GM23338 (cell line): ENCODE data around the gene CASP5. TPM values are rescaled to one million over a fixed set of nuclear protein-coding genes. Genes with fewer than 3 reads are reported as not detected.

Experiments used
- ATAC-seq: fragments of 200-7000 bp; cut with Tn5 transposase; 3 replicates; pipeline ENCODE4 v1.9.1; 2020
- DNase-seq: peaks from one replicate; pipeline ENCODE4 v3.0.0-alpha.2; 2015; ENCODE audit warnings: low spot score
- H2AFZ ChIP-seq: fragments of 200-600 bp; sonication (generic); 2 replicates; pipeline ENCODE4 v1.8.0; 2016; ENCODE audit warnings: antibody characterized with exemption, mild to moderate bottlenecking, moderate library complexity
- H3F3A ChIP-seq: fragments of 200-600 bp; sonication (generic); replicated peaks from 2 replicates; pipeline ENCODE4 v1.8.0; 2017; ENCODE audit warnings: antibody characterized with exemption, mixed run types, low read depth
- H3K27ac ChIP-seq: fragments of 200-600 bp; sonication (generic); 2 replicates; pipeline ENCODE4 v1.6.1; 2016; ENCODE audit warnings: low read depth
- H3K27me3 ChIP-seq: fragments of 200-600 bp; sonication (generic); 2 replicates; pipeline ENCODE4 v1.8.0; 2016; ENCODE audit warnings: mild to moderate bottlenecking, mixed run types, moderate library complexity; ENCODE audit not compliant: insufficient read depth
- H3K36me3 ChIP-seq: fragments of 200-600 bp; sonication (generic); 2 replicates; pipeline ENCODE4 v1.8.0; 2016; ENCODE audit warnings: mild to moderate bottlenecking; ENCODE audit not compliant: insufficient read depth
- H3K4me1 ChIP-seq: fragments of 200-600 bp; sonication (generic); 2 replicates; pipeline ENCODE4 v1.8.0; 2016; ENCODE audit warnings: mild to moderate bottlenecking, moderate library complexity; ENCODE audit not compliant: insufficient read depth
- H3K4me2 ChIP-seq: fragments of 200-600 bp; sonication (generic); 2 replicates; pipeline ENCODE4 v1.7.1; 2017; ENCODE audit warnings: mixed run types
- H3K4me3 ChIP-seq: fragments of 200-600 bp; sonication (generic); 2 replicates; pipeline ENCODE4 v1.6.1; 2016; ENCODE audit warnings: mixed run types
- H3K79me2 ChIP-seq: fragments of 200-600 bp; sonication (generic); replicated peaks from 2 replicates; pipeline ENCODE4 v1.8.0; 2017; ENCODE audit warnings: mild to moderate bottlenecking; ENCODE audit not compliant: insufficient read depth
- H3K9me2 ChIP-seq: fragments of 200-600 bp; sonication (generic); 2 replicates; pipeline ENCODE4 v1.8.0; 2017; ENCODE audit not compliant: insufficient read depth
- H4K20me1 ChIP-seq: fragments of 200-600 bp; sonication (generic); replicated peaks from 2 replicates; pipeline ENCODE4 v1.8.0; 2017; ENCODE audit warnings: mild to moderate bottlenecking; ENCODE audit not compliant: insufficient read depth
- H3K27ac Mint-ChIP-seq: 2 replicates; pipeline ENCODE4 v1.8.0; 2020; ENCODE audit warnings: inconsistent platforms, mild to moderate bottlenecking, moderate library complexity, mixed read lengths
- H3K27me3 Mint-ChIP-seq: 3 replicates; pipeline ENCODE4 v1.8.0; 2022; ENCODE audit warnings: low read depth, mild to moderate bottlenecking, moderate library complexity, mixed read lengths, inconsistent platforms; ENCODE audit not compliant: insufficient read depth, poor library complexity
- H3K36me3 Mint-ChIP-seq: 3 replicates; pipeline ENCODE4 v1.8.0; 2021; ENCODE audit warnings: low read depth, mild to moderate bottlenecking, inconsistent platforms, moderate library complexity, mixed read lengths
- H3K4me1 Mint-ChIP-seq: 3 replicates; pipeline ENCODE4 v1.8.0; 2020; ENCODE audit warnings: mild to moderate bottlenecking, inconsistent platforms, mixed read lengths
- H3K4me3 Mint-ChIP-seq: 3 replicates; pipeline ENCODE4 v1.8.0; 2021; ENCODE audit warnings: moderate library complexity, mild to moderate bottlenecking, inconsistent platforms, mixed read lengths
- H3K9me3 Mint-ChIP-seq: 3 replicates; pipeline ENCODE4 v1.8.0; 2020; ENCODE audit warnings: moderate library complexity, mild to moderate bottlenecking, inconsistent platforms, mixed read lengths
- CREB1 ChIP-seq: fragments of 250-450 bp; sonication (Bioruptor Pico); IDR thresholded peaks from 2 replicates; pipeline ENCODE4 v1.5.0; 2020; ENCODE audit warnings: low read depth, mild to moderate bottlenecking, moderate library complexity
- EZH2 ChIP-seq: fragments of 200-600 bp; sonication (generic); IDR thresholded peaks from one replicate; pipeline ENCODE4 v1.8.0; 2017; ENCODE audit warnings: antibody characterized with exemption, mild to moderate bottlenecking, low read depth; ENCODE audit not compliant: unreplicated experiment
- EZH2phosphoT487 ChIP-seq: fragments of 200-600 bp; sonication (generic); IDR thresholded peaks from one replicate; pipeline ENCODE4 v1.8.1; 2018; ENCODE audit warnings: antibody characterized with exemption; ENCODE audit not compliant: unreplicated experiment
- JUNB ChIP-seq: IDR thresholded peaks from one replicate; pipeline ENCODE4 v1.6.1; 2016; ENCODE audit warnings: antibody characterized with exemption; ENCODE audit not compliant: unreplicated experiment
- NANOG ChIP-seq: IDR thresholded peaks from 2 replicates; pipeline ENCODE4 v1.6.1; 2016; ENCODE audit warnings: antibody characterized with exemption, borderline replicate concordance
- STAT1 ChIP-seq: IDR thresholded peaks from one replicate; pipeline ENCODE4 v1.6.1; 2016; ENCODE audit warnings: antibody characterized with exemption; ENCODE audit not compliant: unreplicated experiment
- ZNF114 ChIP-seq: fragments of 250-450 bp; sonication (Bioruptor Pico); IDR thresholded peaks from 2 replicates; pipeline ENCODE4 v1.5.0; 2020; ENCODE audit warnings: mild to moderate bottlenecking, moderate library complexity
- ZNF331 ChIP-seq: fragments of 250-450 bp; sonication (Bioruptor Pico); IDR thresholded peaks from 2 replicates; pipeline ENCODE4 v1.5.0; 2020; ENCODE audit warnings: low read depth, mild to moderate bottlenecking, moderate library complexity
- polyA plus RNA-seq: library from polyadenylated mRNA; unstranded; fragments of >200 nt; fragmentation: Nextera tagmentation; extraction: Ambion mirVana; gene quantifications from 2 replicates; pipeline ENCODE4 v1.2.1, GENCODE V29; 2016
- total RNA-seq: library from RNA; depleted of rRNA; stranded (reverse); fragments of >200 nt; shearing (Covaris generic); gene quantifications from 2 replicates; pipeline ENCODE4 v1.2.3, GENCODE V29; 2014
- TF ChIP-seq, protein P1 (sequence below): fragments of 250-450 bp; sonication (Bioruptor Pico); IDR thresholded peaks from 2 replicates; pipeline ENCODE4 v1.5.0; 2020; ENCODE audit warnings: mild to moderate bottlenecking, moderate library complexity
- TF ChIP-seq, protein P2 (sequence below): IDR thresholded peaks from 2 replicates; pipeline ENCODE4 v1.6.1; 2016; ENCODE audit warnings: antibody characterized with exemption
- TF ChIP-seq, protein P3 (sequence below), 2 experiments: fragments of 200-600 bp in 1 of 2; sonication (generic) in 1 of 2; conservative IDR thresholded peaks; 2 replicates each; pipeline versions ENCODE4 v1.5.1 to v1.6.1; 2016 to 2017; ENCODE audit warnings: antibody characterized with exemption in 2 of 2, low read depth in 2 of 2, mild to moderate bottlenecking in 2 of 2, moderate library complexity in 1 of 2
- TF ChIP-seq, protein P4 (sequence below): IDR thresholded peaks from one replicate; pipeline ENCODE4 v1.6.1; 2018; ENCODE audit warnings: antibody characterized with exemption; ENCODE audit not compliant: unreplicated experiment

CASP5 gene
- total and polyA plus RNA-seq, 2 experiments from 2014 or later = not detected

DNA sequence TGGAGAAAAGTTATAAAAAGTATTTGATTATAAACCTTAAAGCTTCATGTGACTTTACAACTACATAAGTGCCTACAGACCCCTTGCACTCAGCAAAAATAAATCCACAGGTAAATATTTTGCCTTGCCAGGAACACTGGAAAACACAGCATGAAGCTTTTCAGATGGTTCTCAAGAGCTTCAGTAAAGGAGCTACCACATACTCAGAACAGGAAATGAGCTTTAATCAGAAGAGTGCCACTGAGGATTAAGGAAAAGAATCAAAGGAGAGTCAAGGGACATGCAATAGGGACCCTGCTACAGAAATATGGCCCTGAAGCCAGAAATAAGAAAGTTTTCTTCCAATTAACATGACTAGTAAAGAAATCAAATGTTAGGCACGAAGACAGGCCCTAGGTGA is 10.8 kb upstream of the CASP5 start:
- Mint-ChIP-seq H3K36me3 (peaks cover 9% of the 10 kb centered on the region; the same call in 2 of the 3 replicates), H3K9me3 (no peaks in the 10 kb centered on the region; the same call in 2 of the 3 replicates), H3K4me3 (no peak overlapping the region), H3K4me1 (no peaks in the 10 kb centered on the region; the same call in 2 of the 3 replicates), H3K27me3 (peaks cover 3% of the 10 kb centered on the region), H3K27ac (no peak overlapping the region)
- H3K4me1 ChIP-seq = no peaks in the 10 kb centered on the region
- H3K9me2 ChIP-seq = peaks cover 13% of the 10 kb centered on the region; the same call in 1 of the 2 replicates
- no peaks in the 10 kb centered on the region for H3K79me2 ChIP-seq
- no peak for DNase-seq
- H3F3A ChIP-seq = no peaks in the 10 kb centered on the region
- no peaks in the 10 kb centered on the region for H3K36me3 ChIP-seq
- no peak for ATAC-seq
- no peak overlapping the region for H3K27ac ChIP-seq
- H3K27me3 ChIP-seq = no peaks in the 10 kb centered on the region
- H3K4me3 ChIP-seq = no peak overlapping the region
- no peak overlapping the region for H2AFZ ChIP-seq
- no peak overlapping the region for H3K4me2 ChIP-seq
- TF ChIP-seq ZNF114 (CRISPR knock-in tag) = no peak
- no peak for TF ChIP-seq EZH2phosphoT487
- no peak for TF ChIP-seq ZNF331
- no peak for TF ChIP-seq NANOG
- TF ChIP-seq, protein P1, sequence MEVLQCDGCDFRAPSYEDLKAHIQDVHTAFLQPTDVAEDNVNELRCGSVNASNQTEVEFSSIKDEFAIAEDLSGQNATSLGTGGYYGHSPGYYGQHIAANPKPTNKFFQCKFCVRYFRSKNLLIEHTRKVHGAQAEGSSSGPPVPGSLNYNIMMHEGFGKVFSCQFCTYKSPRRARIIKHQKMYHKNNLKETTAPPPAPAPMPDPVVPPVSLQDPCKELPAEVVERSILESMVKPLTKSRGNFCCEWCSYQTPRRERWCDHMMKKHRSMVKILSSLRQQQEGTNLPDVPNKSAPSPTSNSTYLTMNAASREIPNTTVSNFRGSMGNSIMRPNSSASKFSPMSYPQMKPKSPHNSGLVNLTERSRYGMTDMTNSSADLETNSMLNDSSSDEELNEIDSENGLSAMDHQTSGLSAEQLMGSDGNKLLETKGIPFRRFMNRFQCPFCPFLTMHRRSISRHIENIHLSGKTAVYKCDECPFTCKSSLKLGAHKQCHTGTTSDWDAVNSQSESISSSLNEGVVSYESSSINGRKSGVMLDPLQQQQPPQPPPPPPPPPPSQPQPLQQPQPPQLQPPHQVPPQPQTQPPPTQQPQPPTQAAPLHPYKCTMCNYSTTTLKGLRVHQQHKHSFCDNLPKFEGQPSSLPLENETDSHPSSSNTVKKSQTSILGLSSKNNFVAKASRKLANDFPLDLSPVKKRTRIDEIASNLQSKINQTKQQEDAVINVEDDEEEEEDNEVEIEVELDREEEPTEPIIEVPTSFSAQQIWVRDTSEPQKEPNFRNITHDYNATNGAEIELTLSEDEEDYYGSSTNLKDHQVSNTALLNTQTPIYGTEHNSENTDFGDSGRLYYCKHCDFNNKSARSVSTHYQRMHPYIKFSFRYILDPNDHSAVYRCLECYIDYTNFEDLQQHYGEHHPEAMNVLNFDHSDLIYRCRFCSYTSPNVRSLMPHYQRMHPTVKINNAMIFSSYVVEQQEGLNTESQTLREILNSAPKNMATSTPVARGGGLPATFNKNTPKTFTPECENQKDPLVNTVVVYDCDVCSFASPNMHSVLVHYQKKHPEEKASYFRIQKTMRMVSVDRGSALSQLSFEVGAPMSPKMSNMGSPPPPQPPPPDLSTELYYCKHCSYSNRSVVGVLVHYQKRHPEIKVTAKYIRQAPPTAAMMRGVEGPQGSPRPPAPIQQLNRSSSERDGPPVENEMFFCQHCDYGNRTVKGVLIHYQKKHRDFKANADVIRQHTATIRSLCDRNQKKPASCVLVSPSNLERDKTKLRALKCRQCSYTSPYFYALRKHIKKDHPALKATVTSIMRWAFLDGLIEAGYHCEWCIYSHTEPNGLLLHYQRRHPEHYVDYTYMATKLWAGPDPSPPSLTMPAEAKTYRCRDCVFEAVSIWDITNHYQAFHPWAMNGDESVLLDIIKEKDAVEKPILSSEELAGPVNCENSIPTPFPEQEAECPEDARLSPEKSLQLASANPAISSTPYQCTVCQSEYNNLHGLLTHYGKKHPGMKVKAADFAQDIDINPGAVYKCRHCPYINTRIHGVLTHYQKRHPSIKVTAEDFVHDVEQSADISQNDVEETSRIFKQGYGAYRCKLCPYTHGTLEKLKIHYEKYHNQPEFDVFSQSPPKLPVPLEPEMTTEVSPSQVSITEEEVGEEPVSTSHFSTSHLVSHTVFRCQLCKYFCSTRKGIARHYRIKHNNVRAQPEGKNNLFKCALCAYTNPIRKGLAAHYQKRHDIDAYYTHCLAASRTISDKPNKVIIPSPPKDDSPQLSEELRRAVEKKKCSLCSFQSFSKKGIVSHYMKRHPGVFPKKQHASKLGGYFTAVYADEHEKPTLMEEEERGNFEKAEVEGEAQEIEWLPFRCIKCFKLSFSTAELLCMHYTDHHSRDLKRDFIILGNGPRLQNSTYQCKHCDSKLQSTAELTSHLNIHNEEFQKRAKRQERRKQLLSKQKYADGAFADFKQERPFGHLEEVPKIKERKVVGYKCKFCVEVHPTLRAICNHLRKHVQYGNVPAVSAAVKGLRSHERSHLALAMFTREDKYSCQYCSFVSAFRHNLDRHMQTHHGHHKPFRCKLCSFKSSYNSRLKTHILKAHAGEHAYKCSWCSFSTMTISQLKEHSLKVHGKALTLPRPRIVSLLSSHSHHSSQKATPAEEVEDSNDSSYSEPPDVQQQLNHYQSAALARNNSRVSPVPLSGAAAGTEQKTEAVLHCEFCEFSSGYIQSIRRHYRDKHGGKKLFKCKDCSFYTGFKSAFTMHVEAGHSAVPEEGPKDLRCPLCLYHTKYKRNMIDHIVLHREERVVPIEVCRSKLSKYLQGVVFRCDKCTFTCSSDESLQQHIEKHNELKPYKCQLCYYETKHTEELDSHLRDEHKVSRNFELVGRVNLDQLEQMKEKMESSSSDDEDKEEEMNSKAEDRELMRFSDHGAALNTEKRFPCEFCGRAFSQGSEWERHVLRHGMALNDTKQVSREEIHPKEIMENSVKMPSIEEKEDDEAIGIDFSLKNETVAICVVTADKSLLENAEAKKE (CRISPR knock-in tag) = no peak
- TF ChIP-seq CREB1 = no peak
- TF ChIP-seq, protein P2, sequence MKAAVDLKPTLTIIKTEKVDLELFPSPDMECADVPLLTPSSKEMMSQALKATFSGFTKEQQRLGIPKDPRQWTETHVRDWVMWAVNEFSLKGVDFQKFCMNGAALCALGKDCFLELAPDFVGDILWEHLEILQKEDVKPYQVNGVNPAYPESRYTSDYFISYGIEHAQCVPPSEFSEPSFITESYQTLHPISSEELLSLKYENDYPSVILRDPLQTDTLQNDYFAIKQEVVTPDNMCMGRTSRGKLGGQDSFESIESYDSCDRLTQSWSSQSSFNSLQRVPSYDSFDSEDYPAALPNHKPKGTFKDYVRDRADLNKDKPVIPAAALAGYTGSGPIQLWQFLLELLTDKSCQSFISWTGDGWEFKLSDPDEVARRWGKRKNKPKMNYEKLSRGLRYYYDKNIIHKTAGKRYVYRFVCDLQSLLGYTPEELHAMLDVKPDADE = no peak
- TF ChIP-seq JUNB = no peak
- TF ChIP-seq STAT1 = no peak
- TF ChIP-seq EZH2 = no peak
- TF ChIP-seq, protein P3, sequence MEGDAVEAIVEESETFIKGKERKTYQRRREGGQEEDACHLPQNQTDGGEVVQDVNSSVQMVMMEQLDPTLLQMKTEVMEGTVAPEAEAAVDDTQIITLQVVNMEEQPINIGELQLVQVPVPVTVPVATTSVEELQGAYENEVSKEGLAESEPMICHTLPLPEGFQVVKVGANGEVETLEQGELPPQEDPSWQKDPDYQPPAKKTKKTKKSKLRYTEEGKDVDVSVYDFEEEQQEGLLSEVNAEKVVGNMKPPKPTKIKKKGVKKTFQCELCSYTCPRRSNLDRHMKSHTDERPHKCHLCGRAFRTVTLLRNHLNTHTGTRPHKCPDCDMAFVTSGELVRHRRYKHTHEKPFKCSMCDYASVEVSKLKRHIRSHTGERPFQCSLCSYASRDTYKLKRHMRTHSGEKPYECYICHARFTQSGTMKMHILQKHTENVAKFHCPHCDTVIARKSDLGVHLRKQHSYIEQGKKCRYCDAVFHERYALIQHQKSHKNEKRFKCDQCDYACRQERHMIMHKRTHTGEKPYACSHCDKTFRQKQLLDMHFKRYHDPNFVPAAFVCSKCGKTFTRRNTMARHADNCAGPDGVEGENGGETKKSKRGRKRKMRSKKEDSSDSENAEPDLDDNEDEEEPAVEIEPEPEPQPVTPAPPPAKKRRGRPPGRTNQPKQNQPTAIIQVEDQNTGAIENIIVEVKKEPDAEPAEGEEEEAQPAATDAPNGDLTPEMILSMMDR (conservative IDR thresholded peaks at IDR 0.05; ENCODE audit: low read depth in 2 of 2) = no peak
- TF ChIP-seq, protein P4, sequence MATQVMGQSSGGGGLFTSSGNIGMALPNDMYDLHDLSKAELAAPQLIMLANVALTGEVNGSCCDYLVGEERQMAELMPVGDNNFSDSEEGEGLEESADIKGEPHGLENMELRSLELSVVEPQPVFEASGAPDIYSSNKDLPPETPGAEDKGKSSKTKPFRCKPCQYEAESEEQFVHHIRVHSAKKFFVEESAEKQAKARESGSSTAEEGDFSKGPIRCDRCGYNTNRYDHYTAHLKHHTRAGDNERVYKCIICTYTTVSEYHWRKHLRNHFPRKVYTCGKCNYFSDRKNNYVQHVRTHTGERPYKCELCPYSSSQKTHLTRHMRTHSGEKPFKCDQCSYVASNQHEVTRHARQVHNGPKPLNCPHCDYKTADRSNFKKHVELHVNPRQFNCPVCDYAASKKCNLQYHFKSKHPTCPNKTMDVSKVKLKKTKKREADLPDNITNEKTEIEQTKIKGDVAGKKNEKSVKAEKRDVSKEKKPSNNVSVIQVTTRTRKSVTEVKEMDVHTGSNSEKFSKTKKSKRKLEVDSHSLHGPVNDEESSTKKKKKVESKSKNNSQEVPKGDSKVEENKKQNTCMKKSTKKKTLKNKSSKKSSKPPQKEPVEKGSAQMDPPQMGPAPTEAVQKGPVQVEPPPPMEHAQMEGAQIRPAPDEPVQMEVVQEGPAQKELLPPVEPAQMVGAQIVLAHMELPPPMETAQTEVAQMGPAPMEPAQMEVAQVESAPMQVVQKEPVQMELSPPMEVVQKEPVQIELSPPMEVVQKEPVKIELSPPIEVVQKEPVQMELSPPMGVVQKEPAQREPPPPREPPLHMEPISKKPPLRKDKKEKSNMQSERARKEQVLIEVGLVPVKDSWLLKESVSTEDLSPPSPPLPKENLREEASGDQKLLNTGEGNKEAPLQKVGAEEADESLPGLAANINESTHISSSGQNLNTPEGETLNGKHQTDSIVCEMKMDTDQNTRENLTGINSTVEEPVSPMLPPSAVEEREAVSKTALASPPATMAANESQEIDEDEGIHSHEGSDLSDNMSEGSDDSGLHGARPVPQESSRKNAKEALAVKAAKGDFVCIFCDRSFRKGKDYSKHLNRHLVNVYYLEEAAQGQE = no peak
- H4K20me1 ChIP-seq = no peaks in the 10 kb centered on the region
